NCI-H2227 (cell line): ENCODE data around the gene NVL.
"Not testable (repeated sequence)": the region's sequence is repeated elsewhere in the genome, so short reads cannot be mapped to it uniquely, and the experiment has no call there.

Experiments used
- DNase-seq: peaks from one replicate; lab custom pipeline; 2025; ENCODE audit not compliant: unreplicated experiment; lab: John Stamatoyannopoulos, UW

The NVL gene

DNA sequence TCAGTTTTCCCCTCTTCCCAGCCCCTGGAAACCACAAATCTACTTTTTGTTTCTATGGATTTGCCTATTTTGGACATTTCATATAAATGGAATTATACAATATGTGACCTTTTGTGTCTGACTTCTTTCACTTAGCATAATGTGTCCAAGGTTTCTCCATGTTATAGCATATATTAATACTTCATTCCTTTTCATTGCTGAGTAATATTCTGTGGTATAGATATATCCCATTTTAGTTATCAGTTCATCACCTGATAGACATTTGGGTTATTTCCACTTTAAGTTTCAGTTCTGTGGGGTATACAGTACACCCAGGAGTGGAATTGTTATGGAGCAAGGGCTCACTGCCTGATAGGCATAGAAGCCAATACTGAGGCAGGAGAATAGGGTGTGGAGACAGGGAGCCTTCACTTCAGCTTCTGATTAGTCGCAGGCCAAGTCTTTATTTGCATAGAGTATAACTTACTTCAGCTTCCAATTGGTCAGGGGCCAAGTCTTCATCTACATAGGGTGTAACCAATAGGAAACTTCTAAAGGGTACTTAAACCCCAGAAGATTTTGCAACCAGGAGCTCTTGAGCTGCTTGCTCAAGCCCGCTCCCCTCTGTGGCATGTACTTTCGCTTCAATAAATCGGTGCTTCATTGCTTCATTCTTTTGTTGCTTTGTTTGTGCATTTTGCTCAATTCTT, 8.3 kb upstream of the NVL start:
- no peak for DNase-seq

- no peak for DNase-seq
Measured at GRCh38 chr1:224333939-224334786, 4.2 kb upstream of the NVL start.

- DNase-seq, result peak; percentile 62
Measured at GRCh38 chr1:224333309-224333926, 3.4 kb upstream of the NVL start.

DNA sequence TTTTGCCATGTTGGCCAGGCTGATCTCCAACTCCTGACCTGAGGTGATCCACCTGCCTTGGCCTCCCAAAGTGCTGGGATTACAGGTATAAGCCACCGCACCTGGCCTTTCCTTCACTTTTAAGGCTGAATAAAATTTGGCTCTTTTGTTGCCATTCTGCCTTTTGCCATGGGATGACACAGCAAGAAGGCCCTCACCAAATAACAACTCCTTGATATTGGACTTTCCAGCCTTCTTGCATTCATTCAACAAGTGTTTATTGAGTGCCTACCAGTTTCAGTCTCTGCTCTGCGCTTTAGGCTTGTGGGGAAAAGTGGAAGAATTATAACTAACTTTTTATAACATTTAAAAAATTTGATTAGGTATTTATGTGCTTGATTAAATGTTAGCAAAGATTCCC, 1.9 kb upstream of the NVL start:
- no peak for DNase-seq

GRCh38 chr1:224331326-224331725, 1.4 kb upstream of the NVL start:
- DNase-seq, result no peak

DNA sequence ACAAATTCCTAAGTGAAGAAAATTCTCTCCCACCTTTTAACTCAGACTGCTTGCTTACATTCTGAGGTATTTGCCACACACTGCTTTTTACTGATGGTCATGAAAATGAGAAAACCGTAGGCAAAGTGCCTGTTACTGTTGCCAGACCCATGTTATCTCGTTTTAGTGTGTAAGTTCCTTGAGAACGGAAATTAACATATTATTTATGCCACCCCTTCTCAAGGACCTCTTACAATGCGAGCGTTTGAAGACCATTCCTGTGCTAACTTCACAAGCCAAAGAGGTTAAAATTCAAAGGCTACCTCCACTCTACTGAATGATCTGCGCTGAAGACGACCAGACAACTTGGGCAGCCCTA, 509 bp downstream of the NVL start:
- DNase-seq, result no peak

DNA sequence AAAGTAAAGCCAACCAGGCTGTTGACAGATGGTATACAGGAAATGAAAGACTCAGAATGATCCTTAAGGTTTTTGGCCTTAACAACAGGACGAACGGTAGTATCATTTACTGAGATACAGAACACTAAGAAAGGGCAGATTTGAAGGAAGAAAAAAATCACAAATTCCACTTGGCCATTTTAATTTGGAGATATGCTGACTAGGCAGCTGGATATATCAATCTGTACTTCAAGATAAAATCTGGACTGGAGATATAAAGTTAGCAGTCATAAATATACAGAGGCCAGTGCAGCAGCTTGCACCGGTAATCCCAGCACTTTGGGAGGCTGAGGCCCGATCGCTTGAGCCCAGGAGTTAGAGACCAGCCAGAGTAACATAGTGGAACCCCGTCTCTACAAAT, 1.3 kb downstream of the NVL start:
- DNase-seq, result no peak

GRCh38 chr1:224325959-224326358, 4.0 kb downstream of the NVL start:
- DNase-seq, result no peak

DNA sequence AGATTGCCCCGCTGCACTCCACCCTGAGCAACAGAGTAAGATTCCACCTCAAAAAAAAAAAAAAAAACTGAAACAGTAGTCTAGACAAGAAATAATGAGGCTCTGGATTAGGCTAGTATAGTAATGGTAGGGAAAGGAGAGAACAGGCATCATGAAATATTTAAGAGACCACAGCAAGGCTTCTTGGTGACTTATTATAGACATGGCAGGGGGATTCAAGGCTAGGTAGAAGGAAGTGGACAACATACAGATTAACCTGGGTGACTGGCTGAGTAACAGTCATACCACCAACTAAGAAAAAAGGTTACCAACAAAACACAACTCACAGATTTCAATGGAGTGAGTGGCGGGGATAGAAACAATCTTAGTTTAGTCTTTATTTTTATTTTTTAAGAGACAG, 8.3 kb downstream of the NVL start:
- no peak for DNase-seq

GRCh38 chr1:224317383-224318045, 12.5 kb downstream of the NVL start:
- no peak for DNase-seq

GRCh38 chr1:224312025-224312424, 17.9 kb downstream of the NVL start:
- no peak for DNase-seq

GRCh38 chr1:224311503-224311902, 18.5 kb downstream of the NVL start:
- DNase-seq, result not testable (repeated sequence)

- no peak for DNase-seq
Measured at GRCh38 chr1:224308064-224308463, 21.9 kb downstream of the NVL start.

GRCh38 chr1:224304767-224305166, 25.2 kb downstream of the NVL start:
- DNase-seq, result no peak

DNA sequence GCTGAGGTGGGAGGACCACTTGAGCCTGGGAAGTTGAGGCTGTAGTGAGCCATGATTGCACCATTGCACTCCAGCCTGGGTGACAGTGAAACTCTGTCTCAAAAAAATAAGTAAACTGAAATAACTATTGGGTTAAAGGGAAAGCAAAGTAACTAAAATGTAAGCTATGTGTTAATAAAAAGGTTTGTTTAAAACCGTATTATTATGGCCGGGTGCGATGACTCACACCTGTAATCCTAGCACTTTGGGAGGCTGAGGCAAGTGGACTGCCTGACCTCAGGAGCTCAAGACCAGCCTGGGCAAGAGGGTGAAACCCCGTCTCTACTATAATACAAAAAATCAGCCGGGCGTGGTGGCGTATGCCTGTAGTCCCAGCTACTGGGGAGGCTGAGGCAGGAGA, 27.0 kb downstream of the NVL start:
- DNase-seq, result no peak

GRCh38 chr1:224301391-224301790, 28.6 kb downstream of the NVL start:
- DNase-seq, result no peak

GRCh38 chr1:224300346-224300745, 29.6 kb downstream of the NVL start:
- no peak for DNase-seq

- DNase-seq, result no peak
Measured at GRCh38 chr1:224298346-224299330, 31.3 kb downstream of the NVL start.

DNA sequence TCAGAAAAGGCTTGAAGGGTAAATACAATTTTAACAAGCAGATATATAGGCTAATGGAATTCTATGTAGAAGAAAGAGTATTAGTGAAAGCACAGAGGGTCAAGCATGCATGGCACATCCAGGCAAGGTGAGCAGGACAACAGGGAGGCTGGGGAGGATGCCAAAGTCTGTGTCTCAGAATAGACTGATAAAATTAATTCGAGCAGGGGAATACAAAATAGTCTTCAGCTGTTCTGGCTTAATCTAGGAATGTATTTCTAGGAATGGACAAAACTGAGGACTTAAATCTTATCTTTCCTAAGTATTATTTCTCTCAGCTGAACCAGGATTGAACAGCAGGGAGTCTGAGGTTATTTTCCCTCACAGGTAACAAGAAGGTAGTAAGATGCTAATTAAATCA, 35.2 kb downstream of the NVL start:
- no peak for DNase-seq

DNA sequence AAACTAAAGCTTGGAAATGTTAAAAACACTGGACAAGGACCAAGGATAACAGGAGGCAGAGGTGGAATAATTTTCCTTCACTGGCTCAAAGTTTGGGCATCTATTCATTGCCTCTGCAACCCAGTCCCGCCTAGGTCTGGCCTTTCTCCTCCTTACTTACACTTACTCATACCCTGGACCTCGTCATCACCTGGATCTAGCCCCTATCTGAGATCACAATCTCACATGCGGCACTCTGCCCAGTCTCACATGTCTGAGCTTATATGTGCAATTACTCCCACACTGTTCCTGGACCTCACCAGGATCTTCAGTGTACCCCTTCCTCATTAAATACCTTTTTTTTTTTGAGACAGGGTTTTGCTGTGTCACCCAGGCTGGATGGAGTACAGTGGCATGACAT, 37.6 kb downstream of the NVL start:
- no peak for DNase-seq
